Stimulated activated CD4-positive, alpha-beta T cell treated with anti-CD3 and anti-CD28 coated beads, Interleukin-2, amount 100 ng/mL, for 24 hours (primary cell): Measurements from ENCODE around the gene DSCAML1.
"Not testable (repeated sequence)": the region's sequence is repeated elsewhere in the genome, so short reads cannot be mapped to it uniquely, and the experiment has no call there.

Source experiments
- DNase-seq, 2 donors: peaks; one replicate each; pipeline ENCODE4 v3.0.0-alpha.2; 2020

The DSCAML1 gene

GRCh38 chr11:117458275-117459122, 338.5 kb downstream of the DSCAML1 start:
- peak; percentile 39 to 42 for DNase-seq

GRCh38 chr11:117457835-117458234, 339.2 kb downstream of the DSCAML1 start:
- no peak for DNase-seq

GRCh38 chr11:117457031-117457785, 339.8 kb downstream of the DSCAML1 start:
- DNase-seq = no peak

- not testable (repeated sequence) for DNase-seq
Measured at GRCh38 chr11:117456721-117457029, 340.3 kb downstream of the DSCAML1 start.

- peak; percentile 24 to 30 for DNase-seq
Measured at GRCh38 chr11:117456027-117456720, 340.8 kb downstream of the DSCAML1 start.

GRCh38 chr11:117454564-117454917, 342.5 kb downstream of the DSCAML1 start:
- DNase-seq = no peak

GRCh38 chr11:117453886-117454563, 343.0 kb downstream of the DSCAML1 start:
- no peak for DNase-seq

GRCh38 chr11:117449111-117449693, 347.8 kb downstream of the DSCAML1 start:
- no peak for DNase-seq

- no peak for DNase-seq
Measured at GRCh38 chr11:117444711-117445658, 352.0 kb downstream of the DSCAML1 start.

GRCh38 chr11:117444256-117444655, 352.8 kb downstream of the DSCAML1 start:
- DNase-seq = no peak

GRCh38 chr11:117443266-117444186, 353.5 kb downstream of the DSCAML1 start:
- peak in 1 of 2 donors; percentile 21 for DNase-seq

GRCh38 chr11:117442869-117443239, 354.2 kb downstream of the DSCAML1 start:
- DNase-seq = no peak

- DNase-seq = no peak
Measured at GRCh38 chr11:117442049-117442868, 354.8 kb downstream of the DSCAML1 start.

GRCh38 chr11:117441146-117441975, 355.7 kb downstream of the DSCAML1 start:
- no peak for DNase-seq

- DNase-seq = no peak
Measured at GRCh38 chr11:117440258-117440657, 356.8 kb downstream of the DSCAML1 start.

- no peak for DNase-seq
Measured at GRCh38 chr11:117439256-117439655, 357.8 kb downstream of the DSCAML1 start.

GRCh38 chr11:117438371-117439000, 358.5 kb downstream of the DSCAML1 start:
- DNase-seq = peak; percentile 17 to 43

- no peak for DNase-seq
Measured at GRCh38 chr11:117437791-117438130, 359.3 kb downstream of the DSCAML1 start.
